Inflammatory macrophage (primary cell): ENCODE results near the gene PPP2R3C.
A peak's percentile ranks its signal among the peaks of the same experiment; 100 is the strongest.
"Not testable (repeated sequence)": the region's sequence is repeated elsewhere in the genome, so short reads cannot be mapped to it uniquely, and the experiment has no call there.

Source experiments
- DNase-seq, 2 donors: peaks; one replicate each; pipeline ENCODE4 v3.0.0-alpha.2; 2020 to 2022

The PPP2R3C gene

GRCh38 chr14:35051796-35052195 is 70.0 kb downstream of the PPP2R3C start:
- no peak for DNase-seq

GRCh38 chr14:35050652-35051051 is 71.1 kb downstream of the PPP2R3C start:
- no peak for DNase-seq

- DNase-seq, result no peak
These were observed 73.7 kb downstream of the PPP2R3C start for GRCh38 chr14:35047976-35048513.

GRCh38 chr14:35046751-35047536 is 74.8 kb downstream of the PPP2R3C start:
- DNase-seq, result peak in 1 of 2 donors; percentile 34

GRCh38 chr14:35046048-35046750 is 75.6 kb downstream of the PPP2R3C start, which contains the start of gene FAM177A1:
FAM177A1 (plus strand) TSS chr14:35046272; CDS start chr14:35046464, 192 bp downstream.
- DNase-seq, result peak; percentile 98

GRCh38 chr14:35045798-35046047 is 76.1 kb downstream of the PPP2R3C start:
- DNase-seq, result no peak

- peak in 1 of 2 donors; percentile 27 for DNase-seq
These were observed 76.6 kb downstream of the PPP2R3C start for GRCh38 chr14:35044939-35045797.

GRCh38 chr14:35043046-35043445 is 78.7 kb downstream of the PPP2R3C start:
- peak in 1 of 2 donors; percentile 8 for DNase-seq

GRCh38 chr14:35042632-35043031 is 79.2 kb downstream of the PPP2R3C start:
- DNase-seq, result no peak

- DNase-seq, result not testable (repeated sequence)
These were observed 83.5 kb downstream of the PPP2R3C start for GRCh38 chr14:35038312-35038711.
